RKO (cell line): Measurements from ENCODE around the gene OR8D1.

ENCODE experiments used
- DNase-seq: peaks from one replicate; pipeline ENCODE4 v3.0.0-alpha.2; 2016; ENCODE audit warnings: low spot score

OR8D1 gene

DNA sequence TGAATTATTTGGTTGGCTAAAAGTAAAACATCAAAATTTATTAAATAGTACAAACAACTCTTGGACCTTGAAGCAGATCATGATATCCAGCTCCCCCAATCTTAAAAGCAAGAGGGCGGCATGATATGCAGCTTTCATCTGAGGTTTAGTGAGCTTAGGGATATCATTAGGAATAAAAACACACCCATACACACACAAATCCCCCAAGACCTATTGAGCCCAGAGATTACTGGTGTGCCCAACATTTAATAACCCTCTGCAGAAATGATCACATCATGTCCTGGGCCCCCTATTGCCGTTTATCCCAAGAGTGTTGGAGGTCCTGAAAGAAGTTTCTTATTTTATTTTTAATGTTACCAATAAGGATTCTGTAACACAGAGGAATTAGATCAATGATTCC, at the start of gene OR8D1:
Gene OR8D1 (minus strand): TSS at position 101 of the 400 bp plus-strand sequence. CDS start 3,183 bp downstream, outside the sequence.
- no peak for DNase-seq

DNA sequence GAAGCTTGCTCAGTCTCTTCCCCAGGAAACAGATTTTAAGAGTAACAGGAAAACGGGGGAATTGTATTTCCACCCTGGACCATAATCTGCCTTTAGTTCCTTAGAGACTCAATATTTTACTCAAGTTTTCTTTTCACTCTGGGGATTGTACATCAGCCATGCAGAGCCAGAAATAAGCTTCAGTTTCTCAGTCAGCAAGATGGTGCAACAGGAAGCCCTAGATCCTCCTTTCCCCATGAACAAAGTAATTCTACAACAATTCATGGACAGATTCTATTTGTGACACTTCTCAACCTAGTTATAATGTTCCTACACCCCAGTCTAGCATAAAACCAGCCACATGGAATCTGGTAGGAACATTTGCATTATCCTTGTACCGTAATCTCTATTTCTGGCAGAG, 45.8 kb upstream of the OR8D1 start:
- no peak for DNase-seq

DNA sequence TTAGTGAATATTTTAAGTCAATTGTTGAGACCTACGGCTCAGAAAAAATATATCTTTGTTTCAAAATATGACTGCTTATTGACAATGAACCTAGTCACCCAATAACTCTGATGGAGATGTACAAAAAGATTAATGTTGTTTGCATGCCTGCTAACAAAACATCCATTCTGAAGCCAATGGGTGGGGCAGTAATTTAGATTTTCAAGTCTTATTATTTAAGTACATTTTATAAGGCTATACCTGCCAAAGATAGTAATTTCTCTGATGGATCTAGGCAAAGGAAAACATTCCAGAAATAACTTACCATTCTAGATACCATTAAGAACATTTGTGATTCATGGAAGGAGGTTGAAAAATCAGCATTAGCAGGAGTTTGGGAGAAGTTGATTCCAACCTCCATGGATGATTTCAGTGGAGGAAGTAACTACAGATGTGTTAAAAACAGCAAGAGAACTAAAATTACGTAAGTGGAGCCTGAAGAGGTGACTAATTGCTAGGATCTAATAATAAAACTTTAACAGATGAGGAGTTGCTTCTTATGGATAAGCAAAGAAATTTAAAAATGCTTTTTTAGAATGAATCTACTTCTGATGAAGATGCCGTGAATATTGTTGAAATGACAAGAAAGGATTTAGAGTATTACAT, 32.7 kb upstream of the OR8D1 start:
- DNase-seq, result no peak

DNA sequence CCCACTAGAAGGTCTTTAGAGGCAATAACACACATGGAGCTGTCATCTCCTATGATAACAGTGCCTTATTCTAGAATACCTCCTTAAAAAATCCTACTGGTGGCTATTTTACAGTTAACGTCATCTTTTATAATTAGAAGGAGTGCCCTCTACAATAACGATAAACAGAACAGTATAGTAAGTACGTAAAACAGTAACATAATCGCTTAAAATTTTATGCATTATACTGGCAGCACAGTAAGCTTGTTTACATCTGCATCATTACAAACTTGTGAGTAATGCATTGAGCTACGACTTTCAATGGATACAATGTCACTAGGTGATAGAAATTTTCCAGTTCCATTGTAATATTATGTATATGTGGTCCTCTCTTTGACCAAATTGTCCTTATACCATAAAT, 30.6 kb upstream of the OR8D1 start:
- DNase-seq, result no peak

DNA sequence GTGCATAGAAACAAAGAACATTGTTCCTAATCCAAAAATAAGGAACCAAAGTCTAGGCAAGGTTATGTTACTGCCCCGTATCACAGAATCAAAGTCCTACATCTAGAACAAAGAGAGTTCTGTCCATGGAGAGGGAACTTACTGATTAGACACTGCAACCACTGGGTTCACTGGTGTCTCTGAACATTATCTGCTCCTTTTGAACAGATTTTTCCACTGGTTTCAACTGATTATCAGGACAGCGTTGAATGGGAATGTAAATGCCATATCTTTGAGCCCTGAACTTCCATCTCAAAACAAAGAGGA, 26.3 kb upstream of the OR8D1 start:
- no peak for DNase-seq

DNA sequence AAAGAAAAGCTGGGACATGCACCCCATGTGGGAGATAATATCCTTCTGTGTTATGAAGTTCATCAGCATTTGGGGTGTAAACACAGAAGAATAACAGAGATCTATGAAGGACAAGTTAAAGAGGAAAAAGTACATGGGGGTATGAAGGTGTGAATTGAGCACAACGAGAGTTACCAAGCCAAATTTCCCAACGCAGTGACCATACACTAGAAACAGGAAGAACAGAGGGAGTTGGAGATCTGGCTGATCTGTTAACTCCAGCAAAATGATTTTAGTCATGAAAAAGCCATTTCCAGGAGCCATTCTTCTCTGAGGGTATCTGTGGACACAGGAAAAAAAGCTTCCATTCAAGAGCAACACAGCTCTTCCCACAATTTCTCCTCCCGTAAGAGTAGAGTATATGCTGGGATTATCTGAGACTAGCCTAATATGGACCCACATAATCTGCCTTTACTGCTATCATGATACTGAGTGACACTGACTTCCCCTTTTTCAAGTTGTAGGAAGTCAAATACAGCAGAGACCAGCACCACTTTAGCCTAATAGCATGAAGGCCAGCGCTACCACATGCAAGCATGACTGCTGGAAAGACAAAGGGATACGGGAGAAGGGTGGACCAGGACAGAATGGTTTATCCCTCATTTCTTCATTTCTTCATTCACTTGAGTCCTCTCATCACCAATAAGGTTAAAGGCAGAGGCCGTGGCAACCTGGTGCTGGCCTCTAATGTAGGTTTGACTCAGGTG, 25.8 kb upstream of the OR8D1 start:
- DNase-seq, result no peak

DNA sequence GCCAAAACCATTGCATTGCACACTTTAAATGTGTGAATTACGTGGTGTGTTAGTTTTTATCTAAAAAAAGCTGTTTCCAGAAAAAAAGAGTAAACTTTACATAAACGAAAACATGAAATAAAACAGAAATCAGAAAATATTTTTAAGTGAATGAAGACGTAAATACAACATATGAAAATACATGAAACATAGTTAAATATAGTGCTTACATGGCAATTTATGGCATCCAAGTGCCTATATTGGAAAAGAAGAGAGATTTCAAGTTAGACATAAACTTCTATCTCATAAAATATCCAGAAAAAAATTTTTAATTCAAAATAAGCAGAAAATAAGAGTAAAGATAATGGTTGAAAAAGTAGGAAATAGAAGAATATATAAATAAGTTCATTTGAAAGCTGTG, 18.1 kb upstream of the OR8D1 start:
- no peak for DNase-seq

DNA sequence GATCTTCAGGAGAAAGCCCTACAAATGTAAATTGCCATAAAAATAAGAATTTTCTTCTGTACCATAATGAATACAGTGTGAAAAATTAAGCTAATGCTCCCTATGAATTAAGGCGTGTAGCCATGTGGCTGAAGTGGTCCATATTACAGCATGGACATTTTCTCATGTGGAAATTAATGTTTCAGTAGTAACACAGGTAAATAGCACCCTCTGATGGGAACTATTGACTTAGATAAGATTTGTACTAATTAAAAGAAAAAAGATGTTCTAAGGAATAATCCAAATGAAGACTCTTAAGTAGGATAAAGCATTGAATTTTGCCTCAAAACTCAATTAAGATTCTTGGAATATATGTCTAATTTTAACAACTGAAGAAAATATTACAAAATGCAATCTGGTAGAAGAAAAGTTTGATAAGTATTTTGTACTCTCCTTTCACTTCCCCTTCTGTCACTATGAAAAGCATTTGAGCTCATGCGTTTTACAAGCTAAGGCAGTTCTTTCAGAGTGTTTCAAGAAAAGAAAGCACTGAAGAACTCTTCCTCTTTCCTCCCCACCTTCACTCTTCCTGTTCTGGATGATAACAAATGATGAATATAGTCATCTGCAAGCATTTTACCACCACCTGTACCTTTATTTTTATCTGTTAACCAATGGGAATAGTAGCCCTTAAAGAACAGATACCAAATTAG, 16.2 kb upstream of the OR8D1 start:
- DNase-seq, result peak; percentile 2

DNA sequence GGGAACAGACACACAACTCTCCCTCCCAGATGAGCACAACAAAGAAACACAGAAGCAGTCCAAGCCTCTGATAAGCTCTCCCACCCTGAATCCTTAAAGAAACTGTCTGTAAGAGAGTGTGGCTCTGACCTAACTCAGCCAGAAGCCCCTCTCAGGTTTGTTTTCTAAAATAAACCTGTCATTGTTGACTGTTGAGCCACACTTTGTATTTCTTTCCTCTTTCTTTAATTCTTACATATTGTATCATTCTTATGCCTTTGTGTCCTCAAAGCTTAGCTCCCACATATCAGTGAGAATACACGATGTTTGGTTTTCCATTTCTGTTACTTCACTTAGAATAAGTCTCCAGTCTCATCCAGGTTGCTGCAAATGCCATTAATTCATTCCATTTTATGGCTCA, 14.0 kb upstream of the OR8D1 start:
- DNase-seq, result no peak

DNA sequence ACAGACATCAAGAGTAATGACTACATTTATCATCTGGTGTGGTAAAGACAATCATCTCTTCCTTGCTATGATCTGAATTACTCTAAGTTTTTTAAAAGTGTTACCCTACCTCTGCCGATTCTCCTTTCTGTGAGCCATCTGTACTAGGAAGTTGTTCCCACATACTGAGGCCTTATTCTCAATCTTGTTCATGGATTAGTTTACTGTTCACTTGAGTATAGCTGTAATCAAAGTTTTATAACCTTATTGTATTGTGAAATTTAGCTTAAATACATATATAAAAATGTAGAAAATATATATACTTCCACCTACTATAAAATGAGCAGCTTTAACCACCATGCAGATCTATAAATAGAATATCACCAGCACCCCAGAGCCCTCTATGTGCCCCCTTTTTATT, 8.6 kb upstream of the OR8D1 start:
- DNase-seq, result no peak

DNA sequence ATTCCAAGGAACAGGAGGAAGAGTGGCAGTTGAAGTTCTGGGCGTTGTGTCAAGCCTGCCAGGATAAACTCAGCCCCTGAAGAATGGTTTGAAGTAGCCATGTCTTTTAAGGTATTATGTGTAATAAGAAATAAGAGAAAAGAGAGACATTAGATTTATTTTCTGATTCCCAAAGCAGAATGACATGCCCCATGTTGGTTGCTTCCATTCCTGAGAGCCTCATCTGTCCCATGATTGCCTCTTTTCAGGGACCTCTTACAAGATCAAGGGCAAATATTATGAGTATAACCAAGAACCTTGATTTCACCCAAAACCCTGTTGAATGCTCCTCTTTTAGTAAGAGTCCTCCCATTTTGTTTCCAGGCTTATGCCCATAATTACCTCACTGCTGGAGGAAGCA, 6.3 kb upstream of the OR8D1 start, which contains the start of gene OR8D2:
Gene OR8D2 (minus strand): TSS at position 101 of the 400 bp plus-strand sequence. CDS start 0 bp downstream, at position 101.
- DNase-seq, result no peak

DNA sequence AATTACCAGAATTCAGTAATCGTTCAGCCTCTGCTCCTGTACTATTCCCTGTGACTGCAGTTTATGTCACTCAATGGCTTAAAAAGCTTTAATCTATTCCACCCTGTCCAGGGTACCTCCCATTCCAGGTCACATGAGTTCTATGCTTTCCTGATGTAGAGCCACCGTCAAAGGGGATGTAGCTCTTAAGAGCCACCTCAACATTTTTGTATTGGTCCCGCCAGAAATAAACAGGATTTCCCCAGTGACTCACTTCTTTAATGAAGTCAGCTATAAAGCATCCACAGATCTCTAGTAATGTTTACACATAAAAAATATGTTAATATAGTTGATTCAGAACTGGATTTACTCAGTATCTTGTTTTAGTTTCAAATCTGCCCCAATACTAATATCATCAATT, 1.3 kb upstream of the OR8D1 start:
- DNase-seq, result peak; percentile 20

DNA sequence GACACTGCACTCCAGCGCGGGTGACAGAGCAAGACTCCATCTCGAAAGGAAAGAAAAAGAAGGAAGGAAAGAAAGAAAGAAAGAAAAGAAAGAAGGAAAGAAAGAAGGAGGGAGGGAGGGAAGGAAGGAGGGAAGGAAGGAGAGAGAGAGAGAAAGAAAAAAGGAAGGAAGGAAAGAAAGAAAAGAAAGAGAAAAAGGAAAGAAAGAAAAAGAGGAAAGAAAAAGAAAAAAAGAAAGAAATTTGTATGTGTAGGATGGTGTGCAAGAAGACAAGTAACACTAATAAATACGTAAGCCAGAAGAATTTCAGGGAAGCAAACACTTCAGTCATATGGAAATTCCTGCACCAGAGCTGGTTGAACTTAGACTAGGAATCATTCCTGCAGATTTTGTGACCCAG, 618 bp downstream of the OR8D1 start:
- no peak for DNase-seq

DNA sequence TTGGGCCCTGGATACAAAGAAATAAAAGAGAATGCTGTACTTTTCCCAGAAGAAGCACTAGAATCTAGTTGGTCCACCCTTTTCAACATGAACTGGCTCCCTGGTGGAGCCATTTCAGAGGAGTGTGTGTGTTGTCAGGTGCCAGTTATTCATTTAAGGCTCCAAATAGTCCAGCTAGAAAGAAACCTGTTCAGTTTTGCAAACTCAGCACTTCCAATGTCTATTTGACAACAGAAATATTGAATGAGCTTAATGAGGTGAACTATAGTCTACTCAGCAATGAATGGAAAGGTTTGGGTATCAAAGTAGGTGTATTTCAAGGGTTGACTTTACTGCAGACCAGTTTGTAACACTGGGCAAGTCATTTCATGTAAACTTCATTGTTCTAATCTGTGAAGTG, 2.1 kb downstream of the OR8D1 start:
- no peak for DNase-seq

DNA sequence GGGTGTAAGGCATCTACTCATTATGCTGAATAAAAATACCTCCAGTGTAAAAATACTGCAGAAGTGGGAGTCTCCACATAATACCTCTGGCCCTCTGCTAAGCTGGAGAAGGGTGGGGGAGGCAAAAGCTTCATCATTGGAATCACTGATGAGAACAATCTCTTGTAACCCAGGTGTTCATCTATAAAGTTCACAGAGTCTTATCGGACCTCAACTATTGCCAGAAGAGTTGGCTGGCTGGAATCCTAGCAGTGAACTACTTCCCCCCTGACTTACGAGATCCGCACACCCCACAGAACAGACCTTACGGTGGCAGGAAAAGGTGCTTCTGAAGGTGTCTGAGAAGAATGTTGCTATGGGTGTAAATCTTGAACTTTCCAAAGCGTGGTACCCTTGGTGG, 2.5 kb downstream of the OR8D1 start:
- no peak for DNase-seq

DNA sequence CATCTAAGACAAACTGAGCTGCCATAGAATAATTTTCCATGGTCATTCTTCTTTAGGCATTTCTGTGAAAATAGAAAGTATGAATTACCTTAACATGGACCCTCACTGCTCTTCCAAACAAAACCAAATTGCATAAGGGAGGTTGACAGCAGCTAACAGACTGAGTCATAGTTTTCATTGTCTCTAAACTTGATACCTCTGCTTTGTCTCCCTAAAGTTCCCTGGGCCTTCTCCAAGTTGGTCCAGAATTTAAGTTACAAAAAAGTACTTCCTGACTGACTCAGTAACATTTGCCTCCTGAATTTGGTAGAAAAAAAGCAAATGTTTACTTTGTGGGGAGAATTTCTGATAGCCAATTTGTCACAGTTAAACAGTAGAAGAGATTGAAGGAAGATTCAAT, 3.0 kb downstream of the OR8D1 start:
- no peak for DNase-seq

DNA sequence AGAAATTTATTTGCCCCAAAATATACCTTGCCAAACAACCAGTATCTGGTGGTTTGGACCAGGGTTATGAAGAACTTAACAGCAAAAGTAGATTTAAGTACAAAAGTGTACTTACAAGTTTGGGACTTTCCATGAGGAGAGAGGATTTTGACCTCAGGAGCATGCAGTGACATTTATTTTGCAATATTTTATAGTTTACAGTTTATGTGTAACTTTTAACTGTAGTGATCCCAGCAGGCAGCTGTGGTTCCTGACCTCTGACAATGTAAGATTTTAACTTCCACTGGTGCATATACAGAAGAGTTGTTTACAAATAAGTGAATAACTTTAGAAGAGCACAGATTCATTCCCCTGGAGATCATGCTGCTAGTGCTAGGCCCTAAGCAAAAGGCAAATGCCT, 6.7 kb downstream of the OR8D1 start:
- DNase-seq, result no peak

DNA sequence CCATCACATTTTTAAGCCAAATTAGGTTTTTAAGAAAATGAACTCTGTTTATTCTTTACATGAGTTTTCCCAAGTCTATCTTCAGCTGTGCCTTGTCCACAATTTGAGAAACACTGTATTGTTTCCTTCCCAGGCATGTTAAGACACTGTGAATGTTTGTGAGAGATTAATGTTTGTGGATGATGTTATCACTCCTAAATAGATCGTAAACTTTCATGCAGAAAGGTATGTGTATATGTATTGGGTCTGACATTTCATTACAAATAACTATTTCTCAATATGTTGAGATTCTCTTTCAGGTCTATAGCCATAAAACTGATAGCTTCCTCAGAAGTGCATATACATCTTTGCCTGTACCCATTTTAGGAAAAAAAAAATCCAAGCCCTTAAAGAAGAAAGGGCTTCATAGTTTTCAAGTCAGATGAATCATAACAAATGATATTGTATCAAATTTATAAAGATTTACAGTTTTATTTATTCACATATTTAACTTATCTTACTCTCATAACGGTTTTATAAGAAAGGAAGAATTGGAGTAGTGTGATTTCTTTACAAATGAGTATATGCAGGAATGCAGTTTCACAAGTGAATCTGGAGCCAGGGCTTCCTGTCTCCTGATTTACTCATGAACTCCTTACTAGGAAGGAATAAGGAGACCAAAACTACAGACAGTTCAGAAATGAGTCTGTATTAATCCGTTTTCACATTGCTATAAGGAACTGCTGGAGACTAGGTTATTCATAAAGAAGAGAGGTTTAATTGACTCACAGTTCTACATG, 11.2 kb downstream of the OR8D1 start:
- DNase-seq, result no peak

DNA sequence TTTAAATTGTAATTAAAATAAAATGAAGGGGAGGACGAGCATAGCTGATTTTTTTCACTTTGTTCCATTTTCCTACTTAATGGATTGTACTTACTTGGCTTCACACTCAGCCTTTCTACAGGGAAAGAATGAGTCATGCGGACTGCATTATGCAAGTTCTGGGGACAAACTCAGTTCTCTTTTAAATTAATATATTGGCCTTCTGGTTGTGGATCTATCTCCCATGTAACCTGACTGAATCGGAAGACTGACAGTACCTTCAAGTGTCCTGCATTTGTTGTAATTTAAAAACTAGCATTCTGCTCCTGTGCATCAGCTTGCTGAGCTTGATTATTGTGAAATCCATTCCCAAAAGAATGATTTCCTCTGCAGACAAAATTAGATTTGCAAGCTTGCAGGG, 12.2 kb downstream of the OR8D1 start:
- DNase-seq, result peak; percentile 61

DNA sequence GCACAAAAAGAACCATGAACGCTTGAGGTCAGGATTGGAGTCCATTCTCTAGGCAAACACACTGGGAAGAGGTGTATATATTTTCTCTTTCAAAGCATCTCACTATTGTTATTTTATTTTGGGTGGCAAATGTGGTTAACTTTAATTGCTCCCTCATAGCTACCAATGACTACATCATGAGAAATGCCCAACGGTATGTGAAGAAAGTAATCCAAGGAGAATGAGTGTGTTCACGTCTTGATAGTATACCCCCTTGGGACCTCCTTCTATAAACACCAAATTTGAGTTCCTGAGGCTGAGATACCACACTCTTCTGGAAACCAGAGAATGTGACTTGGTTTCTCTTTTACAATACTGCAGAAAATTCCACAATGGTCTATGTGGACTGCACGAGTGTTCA, 15.8 kb downstream of the OR8D1 start:
- peak; percentile 6 for DNase-seq

DNA sequence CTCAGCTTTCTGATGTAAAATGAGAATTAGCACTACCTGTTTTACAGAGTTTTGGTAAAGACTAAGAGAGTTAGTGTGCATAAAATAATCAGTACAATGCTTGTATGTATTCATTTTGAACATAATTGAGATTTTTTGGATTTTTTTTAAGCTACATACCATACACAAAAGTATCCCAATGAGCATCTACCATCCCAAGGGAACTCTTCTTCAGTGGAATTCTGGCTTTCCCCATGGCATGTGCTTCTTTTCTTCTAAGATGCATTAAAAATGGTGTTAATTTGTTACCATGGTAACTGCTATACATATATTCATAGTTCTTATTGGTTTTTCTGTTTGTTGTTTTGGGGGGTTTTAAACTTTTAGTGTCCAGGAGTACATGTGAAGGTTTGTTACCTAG, 17.7 kb downstream of the OR8D1 start:
- DNase-seq, result no peak

DNA sequence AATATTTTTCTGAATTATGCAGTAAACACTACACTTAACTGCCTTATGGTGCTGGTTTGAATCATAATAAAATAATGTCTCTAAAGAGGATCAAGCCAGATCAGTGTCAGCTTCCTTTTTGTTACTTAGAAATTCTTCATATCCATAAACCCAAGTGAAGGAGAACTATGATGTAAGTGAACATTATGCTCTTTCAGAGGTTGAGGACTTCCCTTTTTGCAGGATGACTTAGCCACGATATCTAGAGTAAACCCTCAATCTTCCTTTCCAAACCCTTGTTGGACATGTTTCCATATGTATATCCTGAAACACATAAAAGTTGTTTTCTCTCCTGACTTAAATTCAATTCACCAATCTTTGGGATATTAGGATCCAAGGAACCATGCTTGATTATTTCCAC, 19.1 kb downstream of the OR8D1 start:
- no peak for DNase-seq
